Heart right ventricle (tissue), 16 donors: ENCODE results near the gene STAG1. TPM values are rescaled to one million over a fixed set of nuclear protein-coding genes. Genes with fewer than 3 reads are reported as not detected.

Experiments
- ATAC-seq, 8 donors: fragments of 200-7000 bp; cut with Tn5 transposase; one replicate each; pipeline ENCODE4 v1.9.1; 2020; ENCODE audit warnings: mild to moderate bottlenecking in 8 of 8, moderate library complexity in 8 of 8, moderate number of reproducible peaks in 1 of 8
- DNase-seq, 2 donors: peaks; one replicate each; pipeline ENCODE4 v3.0.0-alpha.2; 2020
- H3K27ac ChIP-seq, 10 donors: fragments of 200-600 bp; sonication (generic) in 2 of 10; one replicate each; pipeline versions ENCODE4 v1.5.0 to v1.8.0; 2020 to 2022; ENCODE audit warnings: mild to moderate bottlenecking in 3 of 10
- H3K27me3 ChIP-seq, 7 donors: fragments of 200-600 bp; one replicate each; pipeline ENCODE4 v1.8.0; 2021 to 2022; ENCODE audit warnings: mild to moderate bottlenecking in 2 of 7
- H3K36me3 ChIP-seq, 9 donors: fragments of 200-600 bp; sonication (generic) in 1 of 9; one replicate each; pipeline versions ENCODE4 v1.5.0 to v1.8.0; 2020 to 2022; ENCODE audit warnings: mild to moderate bottlenecking in 2 of 9
- H3K4me1 ChIP-seq, 9 donors: fragments of 200-600 bp; sonication (generic) in 1 of 9; one replicate each; pipeline versions ENCODE4 v1.5.0 to v1.8.0; 2020 to 2022; ENCODE audit warnings: mild to moderate bottlenecking in 4 of 9
- H3K4me3 ChIP-seq, 10 donors: fragments of 200-600 bp; sonication (generic) in 2 of 10; one replicate each; pipeline versions ENCODE4 v1.5.0 to v1.8.0; 2020 to 2022; ENCODE audit warnings: mild to moderate bottlenecking in 7 of 10, moderate library complexity in 2 of 10
- H3K9me3 ChIP-seq, 11 donors: fragments of 200-600 bp in 10 of 11; sonication (generic) in 2 of 11; one replicate each; pipeline versions ENCODE4 v1.5.0 to v1.8.0; 2013 to 2022; ENCODE audit warnings: mild to moderate bottlenecking in 2 of 11, control low read depth in 1 of 11, moderate library complexity in 1 of 11
- WGBS, 2 donors: extraction: QIAGEN DNeasy Blood & Tissue Kit; methylation state at CpG; one replicate each; pipeline ENCODE4 v1.1.7; 2013; ENCODE audit warnings: inconsistent platforms in 1 of 2; 5-methylcytosine and 5-hydroxymethylcytosine counted together
- intact Hi-C, 10 donors: fragments of 100-400 bp; cut with DNase I; formaldehyde crosslinking; loops; one replicate each; pipeline versions ENCODE4 v1.11.1 to v1.14.2; 2022
- polyA plus RNA-seq, 2 donors: library from polyadenylated mRNA; stranded (reverse); fragments of 200-250 nt; gene quantifications; one replicate each; pipeline ENCODE4 v1.2.3, GENCODE V29; 2013
- total RNA-seq, 10 donors: library from RNA; stranded (reverse); fragmentation: NEBNext Ultra II Directional in 3 of 10; extraction: Animal tissue kit (Norgen Biotek cat#: 25700) in 3 of 10; gene quantifications; one replicate each; pipeline versions ENCODE4 v1.2.1 to v1.2.4, GENCODE V29; 2021 to 2023
- TF ChIP-seq, protein P1 (sequence below), 9 donors: fragments of 200-600 bp; sonication (generic) in 2 of 9; IDR thresholded peaks; one replicate each; pipeline versions ENCODE4 v1.5.0 to v1.8.0; 2021 to 2022; ENCODE audit warnings: antibody characterized with exemption in 9 of 9, mild to moderate bottlenecking in 5 of 9, moderate library complexity in 1 of 9
- donor health status: Arrhythmogenic right ventricular cardiomyopathy.
- donor health status: ischemic (EF 13 %, LVEDD 7.1; RV severe dilation, severe dysfunction).
- donor health status: healthy with polysubstance abuse.
- donor health status: DM: no; HTN: yes; CAD: no.
- donor health status: DM: no; HTN: no; CAD: no.
- donor health status: ischemic (EF 25% LVEDD 6.9; RV normal size, moderate dysfunction).
- donor health status: ischemic (EF 25% LVEDD 5.7; RV mildly dilated, moderate dysfunction).
- donor health status: healthy.
- donor health status: DM: yes; HTN: yes; CAD: no.
- donor health status: Ischemic cardiomyopathy.
- donor health status: ischemic (EF 35%, LVEDD 5.7; RV mildly dilated, moderate dysfunction).
- donor health status: nonischemic (EF 11% LVEDD 7.7; RV severe dilation, severe dysfunction).
- donor health status: DM: yes; HTN: yes; CAD: no.
- donor health status: PGD.
- donor health status: ischemic (EF 29% LVEDD 5.4; RV normal size, mild dysfunction).
- donor health status: nonischemic (EF 23%, LVEDD 6.1; RV moderate dilation, normal function).

STAG1 gene
- total and polyA plus RNA-seq, 12 donors: 8.0 to 27.6 (median 19.6) TPM

DNA sequence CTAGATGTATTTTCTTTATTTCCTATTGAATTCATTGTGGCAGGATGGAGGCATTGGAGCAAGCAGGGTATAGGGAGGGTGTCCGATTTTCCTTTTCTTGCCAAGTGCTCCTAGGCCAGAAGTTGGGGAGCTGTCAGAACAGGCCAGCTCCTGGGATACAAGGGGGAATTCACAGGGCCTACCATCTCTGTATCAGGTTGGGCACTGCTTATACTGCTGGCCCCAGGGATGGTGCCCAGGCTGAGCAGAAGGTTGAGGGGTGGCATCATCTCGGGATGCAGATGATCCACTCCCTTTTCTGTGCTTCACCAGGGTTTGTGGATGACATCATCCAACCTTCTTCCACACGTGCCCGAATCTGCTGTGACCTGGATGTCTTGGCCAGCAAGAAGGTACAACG is 422.6 kb downstream of the STAG1 start:
- Histone ChIP-seq H3K9me3 (no peaks in the 10 kb centered on the region), H3K27ac (no peak overlapping the region), H3K4me3 (no peak overlapping the region), H3K4me1 (peaks cover 0 to 4% (median 0%) of the 10 kb centered on the region in 9 donors), H3K27me3 (no peaks in the 10 kb centered on the region), H3K36me3 (peaks cover 0 to 84% (median 37%) of the 10 kb centered on the region in 9 donors)
- TF ChIP-seq, protein P1, sequence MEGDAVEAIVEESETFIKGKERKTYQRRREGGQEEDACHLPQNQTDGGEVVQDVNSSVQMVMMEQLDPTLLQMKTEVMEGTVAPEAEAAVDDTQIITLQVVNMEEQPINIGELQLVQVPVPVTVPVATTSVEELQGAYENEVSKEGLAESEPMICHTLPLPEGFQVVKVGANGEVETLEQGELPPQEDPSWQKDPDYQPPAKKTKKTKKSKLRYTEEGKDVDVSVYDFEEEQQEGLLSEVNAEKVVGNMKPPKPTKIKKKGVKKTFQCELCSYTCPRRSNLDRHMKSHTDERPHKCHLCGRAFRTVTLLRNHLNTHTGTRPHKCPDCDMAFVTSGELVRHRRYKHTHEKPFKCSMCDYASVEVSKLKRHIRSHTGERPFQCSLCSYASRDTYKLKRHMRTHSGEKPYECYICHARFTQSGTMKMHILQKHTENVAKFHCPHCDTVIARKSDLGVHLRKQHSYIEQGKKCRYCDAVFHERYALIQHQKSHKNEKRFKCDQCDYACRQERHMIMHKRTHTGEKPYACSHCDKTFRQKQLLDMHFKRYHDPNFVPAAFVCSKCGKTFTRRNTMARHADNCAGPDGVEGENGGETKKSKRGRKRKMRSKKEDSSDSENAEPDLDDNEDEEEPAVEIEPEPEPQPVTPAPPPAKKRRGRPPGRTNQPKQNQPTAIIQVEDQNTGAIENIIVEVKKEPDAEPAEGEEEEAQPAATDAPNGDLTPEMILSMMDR (IDR thresholded peaks at IDR 0.05): no peak
- DNase-seq (no peak), ATAC-seq (no peak)
- 79 to 85% methylated on average over 5 of the region's 5 CpGs for WGBS, 2 donors
- intact Hi-C loops: no loop called here

DNA sequence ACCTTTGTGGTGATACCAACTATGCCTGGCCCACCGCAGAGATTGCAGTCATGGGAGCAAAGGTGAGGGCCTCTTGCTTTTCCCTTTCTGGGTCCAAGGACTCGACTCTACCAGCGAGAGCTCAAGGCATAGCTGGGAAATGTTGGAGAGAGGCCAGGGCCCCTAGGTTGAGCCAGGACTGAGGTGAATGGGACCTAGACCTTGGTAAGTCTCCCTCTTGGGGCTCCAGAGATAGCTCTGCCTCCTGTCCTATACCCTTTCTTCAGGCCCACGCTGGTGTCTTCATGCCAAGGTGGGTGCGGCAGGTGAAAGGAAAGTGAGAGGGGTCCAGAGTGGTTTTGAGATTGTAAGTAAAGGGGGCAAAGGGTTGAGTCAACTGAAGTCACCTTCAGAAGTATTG is 424.5 kb downstream of the STAG1 start:
- Histone ChIP-seq H3K4me1 (no peaks in the 10 kb centered on the region), H3K9me3 (peaks cover 0 to 17% (median 11%) of the 10 kb centered on the region in 11 donors), H3K27ac (no peak overlapping the region), H3K36me3 (peaks cover 0 to 89% (median 42%) of the 10 kb centered on the region in 9 donors), H3K27me3 (no peaks in the 10 kb centered on the region), H3K4me3 (no peak overlapping the region)
- ATAC-seq (no peak), DNase-seq (no peak)
- intact Hi-C loops: no loop called here
- TF ChIP-seq, protein P1 (IDR thresholded peaks at IDR 0.05): no peak
- WGBS, 2 donors: 97 to 98% methylated on average over 5 of the region's 5 CpGs

DNA sequence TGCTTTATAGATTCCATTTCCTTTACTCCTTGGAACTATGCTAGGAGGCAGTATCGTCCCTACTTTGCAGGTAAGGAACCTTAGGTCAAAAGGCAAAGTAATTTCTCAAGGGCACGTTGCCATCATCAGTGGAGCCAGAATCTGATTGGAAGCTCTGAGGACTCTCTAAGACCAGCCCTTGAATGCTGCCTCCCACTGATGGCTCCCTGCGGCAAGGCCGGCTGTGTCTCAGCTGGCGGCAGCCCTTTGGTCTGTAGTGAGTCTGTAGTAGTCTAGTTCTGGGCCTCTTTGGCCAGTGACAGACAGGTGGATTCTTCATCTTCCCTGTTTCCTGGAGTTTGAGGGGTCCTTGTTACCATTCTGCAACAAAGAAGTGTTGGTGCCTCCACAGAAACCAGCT is 425.9 kb downstream of the STAG1 start:
- Histone ChIP-seq H3K4me1 (no peaks in the 10 kb centered on the region), H3K36me3 (peaks cover 0 to 94% (median 44%) of the 10 kb centered on the region in 9 donors), H3K4me3 (no peak overlapping the region), H3K27ac (no peak overlapping the region), H3K27me3 (no peaks in the 10 kb centered on the region), H3K9me3 (peaks cover 0 to 31% (median 24%) of the 10 kb centered on the region in 11 donors)
- TF ChIP-seq, protein P1 (IDR thresholded peaks at IDR 0.05): no peak
- DNase-seq (no peak), ATAC-seq (no peak)
- intact Hi-C loops: no loop called here
- 96 to 97% methylated on average over 5 of the region's 5 CpGs for WGBS, 2 donors

DNA sequence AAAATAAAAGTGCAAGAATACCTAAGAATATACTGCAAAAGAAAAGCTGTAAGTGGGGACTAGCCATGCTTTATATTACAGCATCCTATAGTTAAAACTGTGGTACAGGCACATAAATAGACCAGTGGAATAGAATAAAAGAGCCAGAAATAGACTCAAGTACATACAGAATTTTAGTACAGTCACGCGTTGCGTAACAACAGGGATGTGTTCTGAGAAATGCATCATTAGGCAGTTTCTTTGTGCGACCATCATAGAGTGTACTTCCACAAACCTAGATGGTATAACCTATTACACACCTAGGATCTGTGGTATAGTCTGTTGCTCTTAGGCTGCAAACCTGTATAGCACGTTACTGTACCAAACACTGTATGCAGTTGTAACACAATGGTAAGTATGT is 440.2 kb downstream of the STAG1 start:
- H3K27ac ChIP-seq: no peak overlapping the region
- H3K4me1 ChIP-seq: no peaks in the 10 kb centered on the region
- DNase-seq (no peak), ATAC-seq (no peak)
- no peaks in the 10 kb centered on the region for H3K27me3 ChIP-seq
- peaks cover 0 to under 1% (median 0%) of the 10 kb centered on the region in 11 donors for H3K9me3 ChIP-seq
- intact Hi-C loops: no loop called here
- peaks cover 0 to 80% (median 4%) of the 10 kb centered on the region in 9 donors for H3K36me3 ChIP-seq
- WGBS, 2 donors: 97% methylated on average over 5 of the region's 5 CpGs
- no peak overlapping the region for H3K4me3 ChIP-seq
- TF ChIP-seq, protein P1 (IDR thresholded peaks at IDR 0.05): no peak
